Fibroblast of pulmonary artery (primary cell): Measurements from ENCODE around the gene NRDC.

Source experiments
- DNase-seq: peaks from one replicate; pipeline ENCODE4 v3.0.0-alpha.2; 2010; ENCODE audit warnings: low read depth
- H3K4me3 ChIP-seq: replicated peaks from 2 replicates; pipeline ENCODE4 v1.5.1; 2011; ENCODE audit warnings: low read depth, mild to moderate bottlenecking, control low read depth, low read length, moderate library complexity
- CTCF ChIP-seq: IDR thresholded peaks from 2 replicates; pipeline ENCODE4 v1.5.1; 2011; ENCODE audit warnings: mild to moderate bottlenecking, control low read depth, low read length, inconsistent platforms; ENCODE audit errors: missing control alignments

Gene NRDC

GRCh38 chr1:51870603-51871350 is 7.8 kb downstream of the NRDC start:
- no peak overlapping the region for H3K4me3 ChIP-seq
- DNase-seq = no peak
- no peak for TF ChIP-seq CTCF

GRCh38 chr1:51867479-51868232 is 10.9 kb downstream of the NRDC start:
- no peak for TF ChIP-seq CTCF
- H3K4me3 ChIP-seq = no peak overlapping the region

GRCh38 chr1:51863384-51863783 is 15.1 kb downstream of the NRDC start:
- H3K4me3 ChIP-seq = no peak overlapping the region
- TF ChIP-seq CTCF = no peak
- no peak for DNase-seq

More at GRCh38 chr1:51867479-51868232, 10.9 kb downstream of the NRDC start:
- no peak for DNase-seq

GRCh38 chr1:51861669-51862068 is 16.9 kb downstream of the NRDC start:
- no peak for TF ChIP-seq CTCF
- no peak for DNase-seq
- H3K4me3 ChIP-seq = no peak overlapping the region

GRCh38 chr1:51859735-51860134 is 18.8 kb downstream of the NRDC start:
- TF ChIP-seq CTCF = no peak
- no peak overlapping the region for H3K4me3 ChIP-seq
- no peak for DNase-seq

GRCh38 chr1:51859333-51859732 is 19.2 kb downstream of the NRDC start:
- DNase-seq = no peak
- TF ChIP-seq CTCF = no peak
- H3K4me3 ChIP-seq = no peak overlapping the region
